ENCODE measurements around the gene RPS15A.
A peak's percentile ranks its signal among the peaks of the same experiment; 100 is the strongest.
"Not testable (repeated sequence)": the region's sequence is repeated elsewhere in the genome, so short reads cannot be mapped to it uniquely, and the experiment has no call there.

DNA sequence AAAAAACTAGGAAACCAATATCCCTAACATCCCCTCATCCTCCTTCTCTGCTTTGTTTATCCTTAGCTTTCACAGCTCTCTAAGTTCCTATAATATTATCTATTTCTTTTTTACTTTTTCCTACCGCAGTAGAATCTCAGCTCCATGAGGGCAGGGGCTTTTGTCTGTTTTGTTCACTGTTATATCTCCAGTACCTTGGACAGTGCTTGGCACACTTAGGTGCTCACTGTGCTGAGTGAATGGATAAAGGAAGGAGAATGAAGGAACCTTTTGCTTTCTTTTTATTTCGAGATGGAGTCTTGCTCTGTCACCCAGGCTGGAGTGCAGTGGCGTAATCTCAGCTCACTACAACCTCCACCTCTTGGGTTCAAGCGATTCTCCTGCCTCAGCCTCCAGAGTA, 51.4 kb downstream of the RPS15A start:
- TF ChIP-seq REST (IDR thresholded peaks at IDR 0.05): peak; percentile 48
- TF ChIP-seq CTCF (IDR thresholded peaks at IDR 0.05; ENCODE audit: low read depth, low read length, missing input control): not testable (repeated sequence)

Data from liver (tissue), 2 donors.